ENCODE data around the gene RFNG.

GRCh38 chr17:82024859-82025258, 26.8 kb downstream of the RFNG start:
- TF ChIP-seq CTCF (IDR thresholded peaks at IDR 0.05) (no peak), EZH2 (IDR thresholded peaks at IDR 0.05; ENCODE audit: borderline replicate concordance, insufficient read depth, low read depth, low read length, poor library complexity, severe bottlenecking) (no peak)
